GM19099 (cell line): ENCODE results near the gene ANTXR1.

Experiments
- POLR2A ChIP-seq: IDR thresholded peaks from 3 replicates; pipeline ENCODE4 v1.6.1; 2011; ENCODE audit warnings: low read depth; ENCODE audit not compliant: insufficient read length; ENCODE audit errors: extremely low read depth

Gene ANTXR1

GRCh38 chr2:69111076-69111475 lies 98.1 kb downstream of the ANTXR1 start:
- no peak for TF ChIP-seq POLR2A

- no peak for TF ChIP-seq POLR2A
Observed at GRCh38 chr2:69113627-69114026, 100.6 kb downstream of the ANTXR1 start.

- TF ChIP-seq POLR2A = no peak
Observed at GRCh38 chr2:69114534-69114933, 101.6 kb downstream of the ANTXR1 start.

- no peak for TF ChIP-seq POLR2A
Observed at GRCh38 chr2:69116438-69116837, 103.5 kb downstream of the ANTXR1 start.

- no peak for TF ChIP-seq POLR2A
Observed at GRCh38 chr2:69118609-69119008, 105.6 kb downstream of the ANTXR1 start.

GRCh38 chr2:69119104-69119894 lies 106.3 kb downstream of the ANTXR1 start:
- TF ChIP-seq POLR2A = no peak

GRCh38 chr2:69122271-69122670 lies 109.3 kb downstream of the ANTXR1 start:
- no peak for TF ChIP-seq POLR2A

GRCh38 chr2:69123182-69123581 lies 110.2 kb downstream of the ANTXR1 start:
- no peak for TF ChIP-seq POLR2A

- TF ChIP-seq POLR2A = no peak
Observed at GRCh38 chr2:69124343-69124742, 111.4 kb downstream of the ANTXR1 start.

- no peak for TF ChIP-seq POLR2A
Observed at GRCh38 chr2:69125816-69126215, 112.8 kb downstream of the ANTXR1 start.

GRCh38 chr2:69126341-69126740 lies 113.4 kb downstream of the ANTXR1 start:
- TF ChIP-seq POLR2A = no peak

- TF ChIP-seq POLR2A = no peak
Observed at GRCh38 chr2:69131452-69131851, 118.5 kb downstream of the ANTXR1 start.

GRCh38 chr2:69131983-69132675 lies 119.2 kb downstream of the ANTXR1 start:
- no peak for TF ChIP-seq POLR2A

- no peak for TF ChIP-seq POLR2A
Observed at GRCh38 chr2:69132960-69133590, 120.1 kb downstream of the ANTXR1 start.

GRCh38 chr2:69133898-69134297 lies 120.9 kb downstream of the ANTXR1 start:
- no peak for TF ChIP-seq POLR2A
